Forelimb muscle (tissue), 1 donor: ENCODE results near the gene GORAB. TPM values are rescaled to one million over a fixed set of nuclear protein-coding genes. Genes with fewer than 3 reads are reported as not detected.

Source experiments
- DNase-seq: peaks from one replicate; pipeline ENCODE4 v3.0.0-alpha.2; 2013; ENCODE audit warnings: low read depth
- polyA plus RNA-seq: library from polyadenylated mRNA; unstranded; fragments of 120-200 nt; gene quantifications from one replicate; pipeline ENCODE4 v1.2.1, GENCODE V29; 2013; ENCODE audit not compliant: insufficient read length

The GORAB gene
- polyA plus RNA-seq, result 18.4 TPM

GRCh38 chr1:170531758-170532657, at the start of gene GORAB:
GORAB (plus strand) TSS chr1:170532166; CDS start chr1:170532224, 58 bp downstream.
- peak; percentile 85 for DNase-seq

GRCh38 chr1:170483051-170483450, 48.9 kb upstream of the GORAB start:
- no peak for DNase-seq

- no peak for DNase-seq
Measured at GRCh38 chr1:170487503-170487902, 44.5 kb upstream of the GORAB start.

- DNase-seq, result no peak
Measured at GRCh38 chr1:170491291-170491690, 40.7 kb upstream of the GORAB start.

GRCh38 chr1:170494369-170494768, 37.6 kb upstream of the GORAB start:
- DNase-seq, result no peak

GRCh38 chr1:170495006-170495405, 37.0 kb upstream of the GORAB start:
- no peak for DNase-seq

- DNase-seq, result peak; percentile 58
Measured at GRCh38 chr1:170498876-170499275, 33.1 kb upstream of the GORAB start.

GRCh38 chr1:170503665-170504064, 28.3 kb upstream of the GORAB start:
- no peak for DNase-seq

GRCh38 chr1:170510163-170510562, 21.8 kb upstream of the GORAB start:
- no peak for DNase-seq

- DNase-seq, result no peak
Measured at GRCh38 chr1:170511038-170511437, 20.9 kb upstream of the GORAB start.

GRCh38 chr1:170513138-170513537, 18.8 kb upstream of the GORAB start:
- DNase-seq, result no peak

GRCh38 chr1:170518185-170518834, 13.7 kb upstream of the GORAB start:
- DNase-seq, result no peak

GRCh38 chr1:170518965-170519364, 13.0 kb upstream of the GORAB start:
- DNase-seq, result no peak

- no peak for DNase-seq
Measured at GRCh38 chr1:170520601-170521000, 11.4 kb upstream of the GORAB start.

GRCh38 chr1:170521818-170522217, 10.1 kb upstream of the GORAB start:
- DNase-seq, result no peak

- no peak for DNase-seq
Measured at GRCh38 chr1:170530972-170531757, 801 bp upstream of the GORAB start.

GRCh38 chr1:170533298-170533697, 1.3 kb downstream of the GORAB start:
- no peak for DNase-seq

- no peak for DNase-seq
Measured at GRCh38 chr1:170534626-170535147, 2.7 kb downstream of the GORAB start.

GRCh38 chr1:170535418-170535817, 3.5 kb downstream of the GORAB start:
- no peak for DNase-seq

GRCh38 chr1:170536924-170537551, 5.1 kb downstream of the GORAB start:
- no peak for DNase-seq

GRCh38 chr1:170537798-170538503, 6.0 kb downstream of the GORAB start:
- no peak for DNase-seq
